ENCODE data around the gene UGT2B17. TPM values are rescaled to one million over a fixed set of nuclear protein-coding genes. Genes with fewer than 3 reads are reported as not detected.

Gene UGT2B17
- total and polyA plus RNA-seq, 2 donors (not counting 3 experiments of a cell fraction or from before 2014, with no cell fraction given), result not detected

DNA sequence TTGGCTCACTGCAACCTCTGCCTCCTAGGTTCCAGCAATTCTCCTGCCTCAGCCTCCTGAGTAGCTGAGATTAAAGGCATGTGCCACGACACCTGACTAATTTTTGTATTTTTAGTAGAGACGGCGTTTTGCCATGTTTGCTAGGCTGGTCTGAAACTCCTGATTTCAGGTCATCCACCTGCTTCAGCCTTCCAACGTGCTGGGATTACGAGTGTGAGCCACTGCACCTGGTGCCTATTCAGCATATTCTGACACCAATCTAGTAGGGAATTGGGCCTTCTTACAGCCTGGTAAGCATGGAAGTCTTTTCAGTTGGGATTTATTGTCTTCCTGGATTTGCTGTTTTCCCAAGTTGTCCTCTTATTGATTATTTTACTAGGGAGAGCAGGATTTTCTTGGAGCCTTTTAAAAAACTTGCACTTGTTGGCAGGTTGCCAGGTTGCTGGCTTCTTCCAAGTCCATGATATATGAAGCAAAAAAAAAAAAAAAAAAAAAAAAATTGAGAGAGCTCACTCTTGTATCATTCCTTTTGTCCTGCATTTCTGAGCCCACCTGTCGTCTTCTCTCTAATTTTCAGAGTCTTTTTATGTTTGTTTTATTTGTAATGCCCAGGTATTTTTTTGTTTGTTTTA, 85.2 kb downstream of the UGT2B17 start:
- H3K9me1 ChIP-seq (replicated peaks; ENCODE audit: control insufficient read depth, extremely low read depth, insufficient read depth, low read length), result no peaks in the 10 kb centered on the region
- no peaks in the 10 kb centered on the region for H4K20me1 ChIP-seq (replicated peaks; ENCODE audit: control insufficient read depth, extremely low read depth, insufficient read depth, low read length)
- FAIRE-seq (no peak), DNase-seq (ENCODE audit: low read depth, low spot score) (no peak)
- TF ChIP-seq JUN (IDR thresholded peaks at IDR 0.05; ENCODE audit: borderline replicate concordance, insufficient read depth, insufficient read length, low read depth) (no peak), EZH2 (IDR thresholded peaks at IDR 0.05; ENCODE audit: borderline replicate concordance, low read depth, low read length, severe bottlenecking) (no peak), GATA2 (IDR thresholded peaks at IDR 0.05; ENCODE audit: insufficient read depth, insufficient read length, low read depth, low read length) (no peak), FOS (IDR thresholded peaks at IDR 0.05; ENCODE audit: borderline replicate concordance, insufficient read depth, low read length) (no peak), MYC (IDR thresholded peaks at IDR 0.05; ENCODE audit: low read depth, low read length) (no peak), POLR2A (IDR thresholded peaks at IDR 0.05; ENCODE audit: low read depth, low read length) (no peak), POLR2AphosphoS5 (IDR thresholded peaks at IDR 0.05; ENCODE audit: insufficient read depth, low read depth, low read length) (no peak)
- TF ChIP-seq, protein P1, sequence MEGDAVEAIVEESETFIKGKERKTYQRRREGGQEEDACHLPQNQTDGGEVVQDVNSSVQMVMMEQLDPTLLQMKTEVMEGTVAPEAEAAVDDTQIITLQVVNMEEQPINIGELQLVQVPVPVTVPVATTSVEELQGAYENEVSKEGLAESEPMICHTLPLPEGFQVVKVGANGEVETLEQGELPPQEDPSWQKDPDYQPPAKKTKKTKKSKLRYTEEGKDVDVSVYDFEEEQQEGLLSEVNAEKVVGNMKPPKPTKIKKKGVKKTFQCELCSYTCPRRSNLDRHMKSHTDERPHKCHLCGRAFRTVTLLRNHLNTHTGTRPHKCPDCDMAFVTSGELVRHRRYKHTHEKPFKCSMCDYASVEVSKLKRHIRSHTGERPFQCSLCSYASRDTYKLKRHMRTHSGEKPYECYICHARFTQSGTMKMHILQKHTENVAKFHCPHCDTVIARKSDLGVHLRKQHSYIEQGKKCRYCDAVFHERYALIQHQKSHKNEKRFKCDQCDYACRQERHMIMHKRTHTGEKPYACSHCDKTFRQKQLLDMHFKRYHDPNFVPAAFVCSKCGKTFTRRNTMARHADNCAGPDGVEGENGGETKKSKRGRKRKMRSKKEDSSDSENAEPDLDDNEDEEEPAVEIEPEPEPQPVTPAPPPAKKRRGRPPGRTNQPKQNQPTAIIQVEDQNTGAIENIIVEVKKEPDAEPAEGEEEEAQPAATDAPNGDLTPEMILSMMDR (IDR thresholded peaks at IDR 0.05; ENCODE audit: extremely low read depth in 1 of 2, insufficient read depth in 1 of 2, low read depth in 1 of 2, low read length in 2 of 2), result no peak
- TF ChIP-seq, protein P2, sequence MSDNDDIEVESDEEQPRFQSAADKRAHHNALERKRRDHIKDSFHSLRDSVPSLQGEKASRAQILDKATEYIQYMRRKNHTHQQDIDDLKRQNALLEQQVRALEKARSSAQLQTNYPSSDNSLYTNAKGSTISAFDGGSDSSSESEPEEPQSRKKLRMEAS (IDR thresholded peaks at IDR 0.05; ENCODE audit: insufficient read depth, insufficient read length), result no peak
- ChIA-PET CTCF (no interaction called here), POLR2A (no interaction called here)
- H3K27me3 ChIP-seq (ENCODE audit: control insufficient read depth in 2 of 2, insufficient read depth in 2 of 2, low read length in 2 of 2), result no peaks in the 10 kb centered on the region
- dilution Hi-C loops (cut with MboI; ENCODE audit: extremely low pct_ligation_motif_present, low sequenced_read_pairs), result no loop called here
- H3K9me3 ChIP-seq (replicated peaks; ENCODE audit: control insufficient read depth, insufficient read depth, low read length), result no peaks in the 10 kb centered on the region
- no peaks in the 10 kb centered on the region for H3K4me1 ChIP-seq (ENCODE audit: control insufficient read depth, extremely low read depth, insufficient read depth, low read length)
- intact Hi-C loops (cut with micrococcal nuclease), result no loop called here
- no peaks in the 10 kb centered on the region for H3K36me3 ChIP-seq (ENCODE audit: control insufficient read depth in 2 of 2, extremely low read depth in 1 of 2, insufficient read depth in 2 of 2, low read length in 2 of 2)
- no peaks in the 10 kb centered on the region for H3K79me2 ChIP-seq (ENCODE audit: control insufficient read depth, insufficient read depth, low read length)
- H3K27ac ChIP-seq (ENCODE audit: insufficient read depth, low read depth, low read length), result no peak overlapping the region
- H3K9ac ChIP-seq (replicated peaks; ENCODE audit: extremely low read depth, insufficient read depth, low read length), result no peak overlapping the region
- H2AFZ ChIP-seq (ENCODE audit: low read depth, low read length), result no peak overlapping the region
- H3K4me3 ChIP-seq (replicated peaks in 1 of 3; ENCODE audit: insufficient read depth in 1 of 3, low read depth in 1 of 3, low read length in 3 of 3), result no peak overlapping the region
- BruUV-seq (replicated peaks), result no TSS peak
- no peak overlapping the region for H3K4me2 ChIP-seq (ENCODE audit: insufficient read depth, low read length)

All from endothelial cell of umbilical vein (primary cell).